Amygdala (tissue), 56 donors: ENCODE measurements around the gene AWAT1.
"Not testable (repeated sequence)": the region's sequence is repeated elsewhere in the genome, so short reads cannot be mapped to it uniquely, and the experiment has no call there.

Source experiments
- DNase-seq, 56 donors: peaks; one replicate each; lab custom pipeline; 2025; lab: John Stamatoyannopoulos, UW

The AWAT1 gene

GRCh38 chrX:70234355-70234754 lies at the start of gene AWAT1:
Gene AWAT1, plus strand, starts transcription at chrX:70234655. Its CDS starts 41 bp downstream, at chrX:70234696.
- DNase-seq, result no peak

GRCh38 chrX:70190225-70190624 lies 44.2 kb upstream of the AWAT1 start:
- no peak for DNase-seq

- no peak for DNase-seq
Observed at GRCh38 chrX:70196961-70197720, 37.3 kb upstream of the AWAT1 start.

GRCh38 chrX:70201732-70202131 lies 32.7 kb upstream of the AWAT1 start:
- DNase-seq, result no peak

GRCh38 chrX:70208479-70208878 lies 26.0 kb upstream of the AWAT1 start:
- DNase-seq, result no peak

- DNase-seq, result not testable (repeated sequence)
Observed at GRCh38 chrX:70209570-70209969, 24.9 kb upstream of the AWAT1 start.

GRCh38 chrX:70219938-70220764 lies 14.3 kb upstream of the AWAT1 start:
- DNase-seq, result no peak

- DNase-seq, result no peak
Observed at GRCh38 chrX:70226048-70226447, 8.4 kb upstream of the AWAT1 start.

GRCh38 chrX:70226687-70227086 lies 7.8 kb upstream of the AWAT1 start:
- DNase-seq, result no peak

- DNase-seq, result no peak
Observed at GRCh38 chrX:70231666-70232065, 2.8 kb upstream of the AWAT1 start.

GRCh38 chrX:70240751-70241150 lies 6.3 kb downstream of the AWAT1 start:
- no peak for DNase-seq

- DNase-seq, result no peak
Observed at GRCh38 chrX:70241501-70241900, 7.0 kb downstream of the AWAT1 start.

- DNase-seq, result not testable (repeated sequence)
Observed at GRCh38 chrX:70243601-70244000, 9.1 kb downstream of the AWAT1 start.

GRCh38 chrX:70244881-70245280 lies 10.4 kb downstream of the AWAT1 start:
- no peak for DNase-seq

- DNase-seq, result no peak
Observed at GRCh38 chrX:70247252-70247651, 12.8 kb downstream of the AWAT1 start.

GRCh38 chrX:70252491-70252890 lies 18.0 kb downstream of the AWAT1 start:
- DNase-seq, result no peak

- no peak for DNase-seq
Observed at GRCh38 chrX:70253377-70254062, 19.1 kb downstream of the AWAT1 start.

GRCh38 chrX:70254063-70254400 lies 19.6 kb downstream of the AWAT1 start:
- no peak for DNase-seq

GRCh38 chrX:70254909-70255308 lies 20.5 kb downstream of the AWAT1 start:
- no peak for DNase-seq

- DNase-seq, result no peak
Observed at GRCh38 chrX:70255452-70255851, 21.0 kb downstream of the AWAT1 start.
